AG09309 (cell line): Measurements from ENCODE around the gene KCNIP1.

Source experiments
- DNase-seq: peaks from one replicate; pipeline ENCODE4 v3.0.0-alpha.2; 2010; ENCODE audit warnings: low read depth
- H3K4me3 ChIP-seq: 2 replicates; pipeline ENCODE4 v1.5.1; 2011; ENCODE audit warnings: mild to moderate bottlenecking, low read depth, low read length, moderate library complexity; ENCODE audit not compliant: control insufficient read depth
- TF ChIP-seq, protein P1 (sequence below): IDR thresholded peaks from 2 replicates; pipeline ENCODE4 v1.5.1; 2011; ENCODE audit warnings: mild to moderate bottlenecking, low read depth, low read length, inconsistent platforms; ENCODE audit not compliant: insufficient read depth, control insufficient read depth; ENCODE audit errors: missing control alignments

Gene KCNIP1

DNA sequence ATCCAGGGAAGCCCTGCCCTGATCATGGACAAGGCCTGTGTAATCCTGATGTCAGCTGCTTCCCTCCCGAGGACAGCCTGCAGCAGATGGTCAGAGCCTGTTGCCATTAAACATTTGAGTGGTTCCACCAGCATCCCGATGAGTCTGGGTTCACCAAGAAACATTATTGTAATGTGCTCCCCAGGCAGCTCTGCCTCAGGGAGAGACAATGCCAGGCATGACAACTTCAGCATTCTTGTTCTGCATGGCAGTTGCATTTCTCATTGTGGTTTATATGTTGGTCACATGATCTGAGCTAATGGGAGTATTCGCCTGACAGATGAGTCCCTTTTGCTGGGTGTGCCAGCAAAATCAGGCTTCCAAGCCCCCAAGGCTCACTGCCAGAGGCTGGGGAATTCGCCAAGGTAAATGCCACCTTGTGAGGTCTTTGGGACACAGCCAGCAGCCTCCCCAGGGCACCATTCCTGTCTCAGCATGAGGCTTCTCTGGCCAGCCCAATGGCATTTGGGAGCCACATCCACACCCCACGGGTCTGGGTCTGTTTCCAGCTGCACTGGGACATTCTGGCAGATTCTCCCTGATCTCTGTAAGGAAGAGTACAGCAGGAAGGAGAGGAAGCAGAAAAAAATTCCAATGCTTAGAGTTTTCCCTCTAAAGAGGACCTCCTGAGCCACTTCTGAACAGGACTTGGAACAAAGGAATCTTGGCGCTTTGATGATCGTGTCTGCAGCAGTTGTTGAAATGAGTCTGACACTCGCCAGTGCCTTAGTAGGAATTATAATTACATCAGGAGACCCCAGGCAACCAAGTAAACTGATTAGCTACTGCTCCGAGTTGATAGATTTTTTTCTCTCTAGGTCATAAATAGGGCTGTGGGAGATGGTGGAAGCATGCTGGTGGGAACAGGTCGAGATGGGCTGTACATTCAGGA lies 18.7 kb downstream of the KCNIP1 start:
- H3K4me3 ChIP-seq, result no peak overlapping the region
- peak; percentile 7 for DNase-seq

GRCh38 chr5:170523142-170523551 lies 19.3 kb downstream of the KCNIP1 start:
- H3K4me3 ChIP-seq, result no peak overlapping the region
- no peak for DNase-seq

More for the DNA sequence above, 18.7 kb downstream of the KCNIP1 start:
- TF ChIP-seq, protein P1, sequence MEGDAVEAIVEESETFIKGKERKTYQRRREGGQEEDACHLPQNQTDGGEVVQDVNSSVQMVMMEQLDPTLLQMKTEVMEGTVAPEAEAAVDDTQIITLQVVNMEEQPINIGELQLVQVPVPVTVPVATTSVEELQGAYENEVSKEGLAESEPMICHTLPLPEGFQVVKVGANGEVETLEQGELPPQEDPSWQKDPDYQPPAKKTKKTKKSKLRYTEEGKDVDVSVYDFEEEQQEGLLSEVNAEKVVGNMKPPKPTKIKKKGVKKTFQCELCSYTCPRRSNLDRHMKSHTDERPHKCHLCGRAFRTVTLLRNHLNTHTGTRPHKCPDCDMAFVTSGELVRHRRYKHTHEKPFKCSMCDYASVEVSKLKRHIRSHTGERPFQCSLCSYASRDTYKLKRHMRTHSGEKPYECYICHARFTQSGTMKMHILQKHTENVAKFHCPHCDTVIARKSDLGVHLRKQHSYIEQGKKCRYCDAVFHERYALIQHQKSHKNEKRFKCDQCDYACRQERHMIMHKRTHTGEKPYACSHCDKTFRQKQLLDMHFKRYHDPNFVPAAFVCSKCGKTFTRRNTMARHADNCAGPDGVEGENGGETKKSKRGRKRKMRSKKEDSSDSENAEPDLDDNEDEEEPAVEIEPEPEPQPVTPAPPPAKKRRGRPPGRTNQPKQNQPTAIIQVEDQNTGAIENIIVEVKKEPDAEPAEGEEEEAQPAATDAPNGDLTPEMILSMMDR, result no peak

GRCh38 chr5:170523830-170524229 lies 20.0 kb downstream of the KCNIP1 start:
- TF ChIP-seq, protein P1, result no peak

More at GRCh38 chr5:170523142-170523551, 19.3 kb downstream of the KCNIP1 start:
- TF ChIP-seq, protein P1, result no peak

DNA sequence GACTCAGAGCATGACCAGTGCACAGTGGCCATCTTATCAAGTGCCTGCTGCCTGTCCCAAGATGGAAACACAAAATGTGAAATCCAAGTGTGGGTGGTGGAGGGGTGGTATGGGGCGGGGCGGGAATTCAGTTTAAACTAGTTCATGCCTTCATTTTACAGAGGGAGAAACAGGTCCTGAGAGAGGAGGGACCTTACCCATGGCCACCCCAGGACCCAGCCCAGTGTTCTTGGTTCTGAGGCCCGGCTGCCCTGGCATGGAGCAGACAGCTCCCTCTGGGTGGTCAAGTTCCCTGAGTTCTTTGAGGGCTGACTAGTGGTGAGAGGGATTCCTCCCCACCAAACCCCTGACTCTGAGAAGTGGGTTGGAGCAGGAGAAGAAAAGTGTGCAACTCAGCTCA lies 20.8 kb downstream of the KCNIP1 start:
- TF ChIP-seq, protein P1, result no peak
- H3K4me3 ChIP-seq, result no peak overlapping the region
- DNase-seq, result no peak

More at GRCh38 chr5:170523830-170524229, 20.0 kb downstream of the KCNIP1 start:
- no peak overlapping the region for H3K4me3 ChIP-seq
- no peak for DNase-seq

- DNase-seq, result no peak
- TF ChIP-seq, protein P1, result no peak
- no peak overlapping the region for H3K4me3 ChIP-seq
Measured at GRCh38 chr5:170525470-170526211, 21.8 kb downstream of the KCNIP1 start.

- DNase-seq, result no peak
Measured at GRCh38 chr5:170527991-170528390, 24.2 kb downstream of the KCNIP1 start.

More at GRCh38 chr5:170527991-170528390, 24.2 kb downstream of the KCNIP1 start:
- TF ChIP-seq, protein P1, result no peak
- no peak overlapping the region for H3K4me3 ChIP-seq
